Measurements from ENCODE around the gene POU6F2.

GRCh38 chr7:39240864-39241263 lies 263.2 kb downstream of the POU6F2 start:
- TF ChIP-seq CTCF (IDR thresholded peaks at IDR 0.05; ENCODE audit: low read depth, low read length, poor library complexity, severe bottlenecking) = no peak
- no peak for TF ChIP-seq EZH2phosphoT487 (IDR thresholded peaks at IDR 0.05; ENCODE audit: borderline replicate concordance, low read length)

All from DOHH2 (cell line).